MM.1S (cell line): ENCODE measurements around the gene TMC4.

Experiments
- DNase-seq: peaks from one replicate; pipeline ENCODE4 v3.0.0-alpha.2; 2015
- H2AFZ ChIP-seq: fragments of 300-600 bp; sonication (generic); 2 replicates; pipeline ENCODE4 v1.6.0; 2016; ENCODE audit warnings: antibody characterized with exemption, low read length
- H3F3A ChIP-seq: fragments of 300-600 bp; sonication (generic); 2 replicates; pipeline ENCODE4 v1.6.1; 2016; ENCODE audit warnings: mild to moderate bottlenecking, antibody characterized with exemption, low read length, moderate library complexity, mixed read lengths; ENCODE audit not compliant: insufficient read depth
- H3K27ac ChIP-seq: fragments of 300-600 bp; sonication (generic); 2 replicates; pipeline ENCODE4 v1.5.1; 2016; ENCODE audit warnings: mild to moderate bottlenecking, low read length
- H3K27me3 ChIP-seq: fragments of 300-600 bp; sonication (generic); replicated peaks from 2 replicates; pipeline ENCODE4 v1.6.0; 2016; ENCODE audit warnings: low read length; ENCODE audit not compliant: insufficient read depth
- H3K36me3 ChIP-seq: fragments of 300-600 bp; sonication (generic); replicated peaks from 2 replicates; pipeline ENCODE4 v1.6.1; 2016; ENCODE audit warnings: mild to moderate bottlenecking, low read length, mixed read lengths; ENCODE audit not compliant: insufficient read depth
- H3K4me1 ChIP-seq: fragments of 300-600 bp; sonication (generic); 2 replicates; pipeline ENCODE4 v1.6.1; 2016; ENCODE audit warnings: low read length, mixed read lengths
- H3K4me2 ChIP-seq: fragments of 300-600 bp; sonication (generic); 2 replicates; pipeline ENCODE4 v1.6.0; 2016; ENCODE audit warnings: low read depth, low read length
- H3K4me3 ChIP-seq: fragments of 300-600 bp; sonication (generic); 2 replicates; pipeline ENCODE4 v1.5.1; 2016; ENCODE audit warnings: low read length, mixed read lengths
- H3K79me2 ChIP-seq: fragments of 300-600 bp; sonication (generic); 2 replicates; pipeline ENCODE4 v1.6.1; 2016; ENCODE audit warnings: mixed run types, low read length, mixed read lengths
- H3K9ac ChIP-seq: fragments of 300-600 bp; sonication (generic); 2 replicates; pipeline ENCODE4 v1.6.1; 2016; ENCODE audit warnings: low read length, mixed read lengths
- H3K9me2 ChIP-seq: fragments of 300-600 bp; sonication (generic); replicated peaks from 2 replicates; pipeline ENCODE4 v1.6.1; 2016; ENCODE audit warnings: mild to moderate bottlenecking, low read length, mixed read lengths; ENCODE audit not compliant: insufficient read depth
- H3K9me3 ChIP-seq: fragments of 300-600 bp; sonication (generic); replicated peaks from 2 replicates; pipeline ENCODE4 v1.6.1; 2016; ENCODE audit warnings: mild to moderate bottlenecking, low read length, mixed read lengths; ENCODE audit not compliant: insufficient read depth
- H4K20me1 ChIP-seq: fragments of 300-600 bp; sonication (generic); 2 replicates; pipeline ENCODE4 v1.6.1; 2016; ENCODE audit warnings: mild to moderate bottlenecking, low read length, moderate library complexity, mixed read lengths; ENCODE audit not compliant: insufficient read depth
- EZH2 ChIP-seq: fragments of 300-600 bp; sonication (generic); optimal IDR thresholded peaks from 2 replicates; pipeline ENCODE3; 2017; ENCODE audit warnings: low read depth, mild to moderate bottlenecking, antibody characterized with exemption, low read length, mixed read lengths
- EZH2phosphoT487 ChIP-seq: fragments of 300-600 bp; sonication (generic); IDR thresholded peaks from 2 replicates; pipeline ENCODE4 v1.6.1; 2018; ENCODE audit warnings: antibody characterized with exemption, low read length
- TF ChIP-seq, protein P1 (sequence below): fragments of 300-600 bp; sonication (generic); IDR thresholded peaks from 2 replicates; pipeline ENCODE4 v1.5.1; 2016; ENCODE audit warnings: antibody characterized with exemption, low read length, mixed read lengths

The TMC4 gene

DNA sequence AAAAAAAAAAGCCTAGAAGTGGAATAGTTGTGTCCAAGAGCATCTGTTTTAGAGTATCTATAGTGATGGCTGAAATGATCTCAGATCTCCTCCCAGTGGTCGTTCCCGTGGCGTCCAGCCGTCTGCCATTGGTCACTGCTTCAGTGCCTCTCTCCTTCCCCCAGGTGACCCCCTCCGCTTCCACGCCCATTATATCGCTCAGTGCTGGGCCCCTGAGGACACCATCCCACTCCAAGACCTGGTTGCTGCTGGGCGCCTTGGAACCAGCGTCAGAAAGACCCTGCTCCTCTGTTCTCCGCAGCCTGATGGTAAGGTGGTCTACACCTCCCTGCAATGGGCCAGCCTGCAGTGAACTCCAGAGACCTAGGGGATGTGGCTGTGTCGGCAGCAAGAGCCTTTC is 20.1 kb upstream of the TMC4 start:
- H3K9me2 ChIP-seq: no peaks in the 10 kb centered on the region
- H4K20me1 ChIP-seq: no peaks in the 10 kb centered on the region
- peaks cover 29% of the 10 kb centered on the region for H3K79me2 ChIP-seq
- H3K4me1 ChIP-seq: peaks cover 14% of the 10 kb centered on the region
- DNase-seq: no peak
- no peaks in the 10 kb centered on the region for H3K9me3 ChIP-seq
- H3K9ac ChIP-seq: no peak overlapping the region
- no peaks in the 10 kb centered on the region for H3F3A ChIP-seq
- no peak overlapping the region for H2AFZ ChIP-seq
- H3K4me3 ChIP-seq: no peak overlapping the region
- TF ChIP-seq EZH2phosphoT487 (no peak), EZH2 (no peak)
- TF ChIP-seq, protein P1, sequence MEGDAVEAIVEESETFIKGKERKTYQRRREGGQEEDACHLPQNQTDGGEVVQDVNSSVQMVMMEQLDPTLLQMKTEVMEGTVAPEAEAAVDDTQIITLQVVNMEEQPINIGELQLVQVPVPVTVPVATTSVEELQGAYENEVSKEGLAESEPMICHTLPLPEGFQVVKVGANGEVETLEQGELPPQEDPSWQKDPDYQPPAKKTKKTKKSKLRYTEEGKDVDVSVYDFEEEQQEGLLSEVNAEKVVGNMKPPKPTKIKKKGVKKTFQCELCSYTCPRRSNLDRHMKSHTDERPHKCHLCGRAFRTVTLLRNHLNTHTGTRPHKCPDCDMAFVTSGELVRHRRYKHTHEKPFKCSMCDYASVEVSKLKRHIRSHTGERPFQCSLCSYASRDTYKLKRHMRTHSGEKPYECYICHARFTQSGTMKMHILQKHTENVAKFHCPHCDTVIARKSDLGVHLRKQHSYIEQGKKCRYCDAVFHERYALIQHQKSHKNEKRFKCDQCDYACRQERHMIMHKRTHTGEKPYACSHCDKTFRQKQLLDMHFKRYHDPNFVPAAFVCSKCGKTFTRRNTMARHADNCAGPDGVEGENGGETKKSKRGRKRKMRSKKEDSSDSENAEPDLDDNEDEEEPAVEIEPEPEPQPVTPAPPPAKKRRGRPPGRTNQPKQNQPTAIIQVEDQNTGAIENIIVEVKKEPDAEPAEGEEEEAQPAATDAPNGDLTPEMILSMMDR: no peak
- H3K36me3 ChIP-seq: no peaks in the 10 kb centered on the region
- no peaks in the 10 kb centered on the region for H3K27me3 ChIP-seq
- no peak overlapping the region for H3K27ac ChIP-seq
- no peak overlapping the region for H3K4me2 ChIP-seq

DNA sequence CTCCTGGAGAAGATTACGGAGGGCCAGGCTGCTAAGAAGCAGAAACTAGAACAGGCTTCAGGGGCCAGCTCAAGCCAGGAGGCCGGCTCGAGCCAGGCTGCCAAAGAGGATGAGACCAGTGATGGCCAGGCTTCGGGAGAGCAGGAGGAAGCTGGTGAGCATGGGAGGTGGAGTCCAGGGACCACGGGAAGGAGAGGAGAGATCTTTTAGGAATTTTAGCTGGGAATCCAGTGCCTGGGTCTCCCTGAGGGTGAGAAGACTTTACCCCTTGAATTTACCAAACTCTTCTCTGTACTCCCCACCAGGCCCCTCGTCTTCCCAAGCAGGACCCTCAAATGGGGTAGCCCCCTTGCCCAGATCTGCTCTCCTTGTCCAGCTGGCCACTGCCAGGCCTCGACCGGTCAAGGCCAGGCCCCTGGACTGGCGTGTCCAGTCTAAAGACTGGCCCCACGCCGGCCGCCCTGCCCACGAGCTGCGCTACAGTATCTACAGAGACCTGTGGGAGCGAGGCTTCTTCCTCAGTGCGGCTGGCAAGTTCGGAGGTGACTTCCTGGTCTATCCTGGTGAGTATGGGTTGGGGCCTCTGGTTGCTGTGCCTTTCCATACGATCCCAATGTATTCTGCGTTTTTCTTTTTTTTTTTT is 19.0 kb upstream of the TMC4 start:
- TF ChIP-seq EZH2 (no peak), EZH2phosphoT487 (no peak)
- TF ChIP-seq, protein P1: no peak
- peak overlapping the region; percentile 94; the same call in 1 of the 2 replicates for H3K27ac ChIP-seq
- no peaks in the 10 kb centered on the region for H3K27me3 ChIP-seq
- no peak overlapping the region for H2AFZ ChIP-seq
- H3K4me2 ChIP-seq: peak overlapping the region; percentile 96
- no peaks in the 10 kb centered on the region for H3F3A ChIP-seq
- H3K9me3 ChIP-seq: no peaks in the 10 kb centered on the region
- peaks cover 14% of the 10 kb centered on the region for H3K4me1 ChIP-seq
- H3K9me2 ChIP-seq: no peaks in the 10 kb centered on the region
- no peak for DNase-seq
- H3K79me2 ChIP-seq: peaks cover 30% of the 10 kb centered on the region
- H4K20me1 ChIP-seq: no peaks in the 10 kb centered on the region
- H3K36me3 ChIP-seq: no peaks in the 10 kb centered on the region
- peak overlapping the region; percentile 92 for H3K9ac ChIP-seq
- peak overlapping the region; percentile 79 for H3K4me3 ChIP-seq

DNA sequence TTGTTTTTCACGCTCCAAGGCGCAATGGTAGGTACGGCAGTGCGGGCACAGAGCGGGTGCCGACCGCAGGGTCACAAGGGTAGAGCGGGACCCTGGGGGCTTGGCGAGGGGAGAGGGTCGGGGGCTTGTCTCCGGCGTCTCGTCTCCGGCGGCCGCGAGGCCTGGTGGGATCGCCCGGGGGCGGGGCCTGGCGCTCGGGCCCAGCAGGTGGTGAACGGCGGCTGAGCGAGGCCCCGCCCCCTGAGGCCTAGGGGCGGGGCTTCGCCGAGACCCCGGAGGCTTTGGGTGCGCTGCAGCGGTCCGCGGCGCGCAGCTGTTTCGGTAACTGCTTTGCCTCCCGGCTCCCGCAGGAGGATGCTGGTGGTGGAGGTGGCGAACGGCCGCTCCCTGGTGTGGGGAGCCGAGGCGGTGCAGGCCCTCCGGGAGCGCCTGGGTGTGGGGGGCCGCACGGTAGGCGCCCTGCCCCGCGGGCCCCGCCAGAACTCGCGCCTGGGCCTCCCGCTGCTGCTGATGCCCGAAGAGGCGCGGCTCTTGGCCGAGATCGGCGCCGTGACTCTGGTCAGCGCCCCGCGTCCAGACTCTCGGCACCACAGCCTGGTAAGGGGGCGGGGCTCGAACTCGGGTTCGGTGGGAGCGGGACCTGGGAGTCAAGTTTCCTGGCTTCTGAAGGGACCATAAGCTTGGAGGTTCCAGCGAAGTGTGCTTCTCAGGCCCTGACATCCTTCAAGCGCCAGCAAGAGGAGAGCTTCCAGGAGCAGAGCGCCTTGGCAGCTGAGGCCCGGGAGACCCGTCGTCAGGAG is 18.3 kb upstream of the TMC4 start, which contains the start of gene TSEN34:
TSEN34 (plus strand) TSS at position 298 of the 800 bp plus-strand sequence; CDS start at position 355, 57 bp downstream.
- peak; percentile 91 for DNase-seq
- Histone ChIP-seq H3K4me3 (peak within 1 kb of the TSS; percentile 79), H3K9me3 (no peaks in the 10 kb centered on the region), H3K79me2 (peaks cover 30% of the 10 kb centered on the region), H3K27me3 (no peaks in the 10 kb centered on the region), H3K9ac (peak within 1 kb of the TSS; percentile 92), H3K36me3 (no peaks in the 10 kb centered on the region), H3F3A (no peaks in the 10 kb centered on the region), H3K4me1 (peaks cover 14% of the 10 kb centered on the region), H2AFZ (peak within 1 kb of the TSS; percentile 79), H4K20me1 (no peaks in the 10 kb centered on the region), H3K4me2 (peak within 1 kb of the TSS; percentile 96), H3K9me2 (no peaks in the 10 kb centered on the region), H3K27ac (peak within 1 kb of the TSS; percentile 94)
- TF ChIP-seq, protein P1: no peak
- no peak for TF ChIP-seq EZH2phosphoT487
- no peak for TF ChIP-seq EZH2
